GM18502 (cell line): ENCODE measurements around the gene RALGAPB.
"Not testable (repeated sequence)": the region's sequence is repeated elsewhere in the genome, so short reads cannot be mapped to it uniquely, and the experiment has no call there.

Source experiments
- ATAC-seq: cut with Tn5 transposase; IDR thresholded peaks from one replicate; pipeline ENCODE4 v1.9.1; 2021; ENCODE audit warnings: mild to moderate bottlenecking; ENCODE audit not compliant: unreplicated experiment, poor library complexity

The RALGAPB gene

DNA sequence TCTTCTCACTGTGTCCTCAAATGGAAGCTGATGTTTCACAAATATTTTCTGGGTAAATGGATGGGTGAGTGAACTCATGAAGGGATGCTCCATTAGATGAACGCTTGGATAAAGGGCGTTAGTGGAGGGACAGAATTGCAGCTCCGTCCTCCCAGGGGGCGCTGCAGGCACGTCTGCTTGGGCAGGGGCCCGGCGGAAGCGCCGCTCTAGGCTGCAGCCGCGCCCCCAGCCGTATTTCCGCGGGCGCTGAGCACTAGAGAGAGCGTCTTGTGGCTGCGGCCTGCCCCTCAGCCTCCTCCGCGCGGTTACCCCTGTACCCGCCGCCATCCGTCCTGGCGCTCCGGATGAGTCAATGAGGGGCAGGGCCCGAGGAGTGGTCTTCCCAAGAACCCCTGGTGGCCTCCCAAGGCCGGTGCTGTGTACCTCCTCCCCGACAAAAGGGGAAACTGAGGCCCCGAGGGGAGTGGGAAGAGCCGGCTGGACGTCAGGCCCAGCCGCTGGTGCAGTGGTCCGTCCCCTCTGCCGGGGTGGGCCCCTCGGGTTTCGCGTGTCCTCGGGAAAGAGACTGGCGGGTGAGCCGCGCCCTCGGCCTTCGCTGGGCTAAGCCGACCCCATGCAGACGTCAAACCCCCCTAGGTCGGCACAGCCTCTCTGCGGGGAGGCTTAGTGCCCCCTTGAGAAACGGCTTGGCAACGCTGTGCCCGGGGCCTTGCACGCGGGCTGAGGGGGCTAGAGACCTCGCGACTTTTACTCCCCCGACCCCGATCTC, 26.0 kb upstream of the RALGAPB start:
- peak; percentile 82 for ATAC-seq

DNA sequence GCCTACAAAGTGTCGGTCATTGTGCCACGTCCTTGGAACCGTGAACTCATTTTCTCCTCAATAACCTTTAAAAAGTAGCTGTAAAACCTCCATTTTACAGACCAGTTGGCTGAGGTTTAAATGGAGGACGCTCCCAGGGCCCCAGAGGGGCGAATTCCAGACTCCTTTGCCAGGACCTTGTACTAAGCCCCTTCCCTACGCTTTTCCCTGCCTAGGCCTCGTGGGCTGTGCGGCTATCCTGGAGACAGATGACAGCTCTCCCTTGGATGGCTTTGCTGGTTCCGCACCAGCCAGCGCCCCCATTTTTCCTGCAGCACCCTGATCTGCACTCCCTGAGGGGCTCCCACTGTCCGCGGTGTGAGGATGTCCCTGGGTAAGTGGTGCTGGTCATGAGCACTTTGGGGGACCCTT, 25.4 kb upstream of the RALGAPB start:
- ATAC-seq = no peak

DNA sequence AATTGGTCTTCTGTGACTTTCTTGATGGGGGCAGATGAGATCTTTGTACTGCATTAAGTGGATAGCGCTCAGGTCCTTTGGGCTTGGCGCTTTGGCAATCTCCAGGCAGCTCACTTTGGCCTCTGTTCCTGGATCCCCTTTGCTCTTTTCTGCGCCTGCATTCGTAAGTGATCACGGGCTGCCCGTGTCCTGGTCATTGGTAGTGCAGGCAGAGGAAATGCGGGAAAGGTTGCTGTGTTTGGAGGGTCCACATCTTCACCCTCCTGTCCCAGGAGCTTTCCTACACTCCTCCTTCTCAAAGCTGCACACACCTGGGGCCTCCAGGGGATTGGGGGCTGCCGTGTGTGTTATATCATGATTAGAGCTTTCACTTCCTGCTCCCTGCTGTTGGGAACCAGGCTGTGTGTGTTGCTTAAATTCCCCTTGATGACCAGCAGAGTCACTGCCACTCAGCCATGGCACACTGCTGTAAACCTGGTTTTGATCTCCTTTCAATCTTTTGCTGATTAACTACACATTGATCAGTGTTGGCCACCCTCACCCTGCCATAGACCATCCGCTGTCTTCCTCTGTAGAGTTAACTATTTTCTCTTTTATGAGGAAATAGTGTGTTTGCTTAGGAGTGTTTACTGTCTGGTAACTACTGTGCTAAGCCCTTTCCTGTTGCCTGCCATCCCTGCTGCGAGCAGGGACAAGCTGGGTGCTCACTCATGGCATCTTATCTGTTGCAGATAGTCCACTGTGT, 24.5 kb upstream of the RALGAPB start:
- peak; percentile 52 for ATAC-seq

DNA sequence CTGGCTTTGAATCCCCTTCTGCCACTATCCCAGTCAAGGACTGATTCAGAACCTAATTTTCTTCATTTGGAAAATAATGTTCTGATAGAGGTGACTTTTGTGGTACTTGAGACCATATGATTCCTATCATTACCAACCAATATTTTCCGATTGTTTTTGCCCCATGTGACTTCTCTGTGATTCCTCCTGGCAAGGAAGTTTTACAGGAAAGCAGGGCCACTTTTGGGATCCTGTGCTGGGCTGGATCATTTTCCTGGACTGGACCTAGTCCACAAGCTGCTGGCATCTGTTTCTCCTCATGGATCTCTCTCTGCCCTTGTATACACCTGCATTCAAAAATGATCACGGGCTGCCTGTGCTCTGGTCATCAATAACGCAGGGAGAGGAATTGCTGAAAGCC, 23.6 kb upstream of the RALGAPB start:
- no peak for ATAC-seq

GRCh38 chr20:38450412-38450975, 22.1 kb upstream of the RALGAPB start:
- no peak for ATAC-seq

GRCh38 chr20:38452880-38453624, 19.6 kb upstream of the RALGAPB start:
- no peak for ATAC-seq

DNA sequence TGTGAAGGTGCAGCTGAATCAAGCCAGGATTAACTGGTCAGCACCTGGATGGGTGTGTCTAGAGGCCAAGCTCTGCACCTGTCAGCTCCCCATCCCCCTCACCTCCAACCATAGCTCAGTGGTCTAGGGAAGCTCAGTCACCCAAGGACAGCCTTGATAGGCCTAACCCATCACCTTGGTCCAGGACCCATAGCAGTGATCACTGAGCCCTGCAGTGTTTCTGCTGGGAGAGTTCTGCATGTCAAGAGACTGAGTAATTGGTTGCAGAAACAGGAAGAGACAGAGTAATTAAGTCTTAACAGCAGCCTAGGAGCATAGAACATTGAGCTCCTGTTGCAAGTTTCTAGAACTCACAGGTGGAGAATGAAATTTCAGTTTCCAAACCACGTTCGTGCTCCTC, 18.7 kb upstream of the RALGAPB start:
- ATAC-seq = peak; percentile 52

- no peak for ATAC-seq
Observed at GRCh38 chr20:38454556-38455473, 17.8 kb upstream of the RALGAPB start.

DNA sequence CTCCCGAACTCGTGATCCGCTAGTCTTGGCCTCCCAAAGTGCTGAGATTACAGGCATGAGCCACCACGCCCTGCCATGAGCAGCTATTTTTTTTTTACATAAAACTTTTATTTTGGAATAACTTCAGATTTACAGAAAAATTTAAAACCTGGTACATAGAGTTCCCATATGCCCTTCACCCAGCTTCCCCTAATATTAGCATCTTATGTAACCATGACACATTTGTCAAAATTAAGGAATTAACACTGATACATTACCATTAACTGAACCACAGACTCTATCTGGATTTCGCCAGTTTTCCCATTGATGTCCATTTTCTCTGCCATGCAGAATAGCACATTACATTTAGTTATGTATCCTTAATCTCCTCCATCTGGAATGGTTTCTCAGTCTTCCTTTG, 14.3 kb upstream of the RALGAPB start:
- no peak for ATAC-seq

DNA sequence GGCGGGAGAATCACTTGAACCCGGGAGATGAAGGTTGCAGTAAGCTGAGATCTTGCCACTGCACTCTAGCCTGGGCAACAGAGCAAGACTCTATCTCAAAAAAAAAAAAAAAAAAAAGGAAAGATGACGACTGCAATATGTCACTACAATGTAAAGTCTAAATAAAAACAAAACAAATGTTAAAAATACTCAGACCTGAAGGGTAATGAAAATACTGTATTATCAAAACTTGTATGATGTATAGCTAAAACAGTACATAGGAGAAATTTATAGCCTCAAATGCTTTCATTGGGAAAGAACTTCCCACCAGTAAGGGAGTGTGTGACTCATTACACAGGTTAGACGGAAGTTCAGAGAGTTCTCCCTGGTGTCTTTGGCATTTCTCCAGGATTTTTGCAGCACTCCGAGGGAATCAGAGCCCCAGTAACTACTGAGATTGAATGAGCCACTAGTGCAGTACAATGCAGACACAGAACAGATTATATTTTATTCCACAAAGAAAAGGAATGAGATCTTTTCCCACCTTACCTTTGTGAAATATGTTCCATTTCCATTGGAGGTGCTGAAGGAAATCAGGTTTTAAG, 12.5 kb upstream of the RALGAPB start:
- ATAC-seq = no peak

- ATAC-seq = not testable (repeated sequence)
Observed at GRCh38 chr20:38460631-38461030, 12.0 kb upstream of the RALGAPB start.

GRCh38 chr20:38461167-38461566, 11.5 kb upstream of the RALGAPB start:
- not testable (repeated sequence) for ATAC-seq

GRCh38 chr20:38461569-38461968, 11.1 kb upstream of the RALGAPB start:
- ATAC-seq = not testable (repeated sequence)

DNA sequence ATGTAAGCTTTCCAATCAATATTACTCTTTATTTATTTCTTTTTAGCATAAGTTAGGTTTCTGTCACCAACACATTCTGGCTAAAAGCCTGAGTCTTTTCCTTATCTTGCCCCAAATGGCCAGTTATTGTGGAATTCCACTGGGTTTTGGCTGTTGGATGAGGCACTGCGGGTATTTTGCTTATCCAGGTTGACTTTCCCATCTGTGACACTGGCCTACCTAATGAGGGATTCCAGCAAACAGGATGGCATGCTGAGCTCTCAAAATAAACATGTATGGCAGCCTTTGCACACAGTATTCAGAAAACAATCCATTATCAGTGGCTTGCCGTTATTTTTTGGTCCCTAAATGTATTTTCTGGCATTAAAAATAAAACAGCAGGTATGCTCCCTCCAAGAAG, 6.5 kb upstream of the RALGAPB start:
- no peak for ATAC-seq

DNA sequence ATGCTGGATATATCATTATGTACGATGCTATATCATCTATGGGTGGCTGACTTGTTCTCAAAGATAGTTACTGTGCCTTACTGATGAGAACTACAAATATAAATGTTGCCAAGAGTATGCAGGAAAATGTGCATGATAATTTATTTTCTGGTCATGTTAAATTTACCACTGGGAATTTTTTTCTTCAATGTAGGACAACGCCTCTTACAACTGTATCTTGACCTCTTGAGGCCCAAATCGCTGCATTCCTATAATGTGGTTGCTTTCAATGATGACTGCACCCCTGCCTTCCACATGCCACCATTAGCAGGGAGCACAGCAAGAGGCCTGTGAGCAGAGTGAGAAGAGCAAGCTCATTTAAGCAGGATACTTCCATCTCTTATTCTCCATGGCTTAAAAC, 5.7 kb upstream of the RALGAPB start:
- no peak for ATAC-seq

DNA sequence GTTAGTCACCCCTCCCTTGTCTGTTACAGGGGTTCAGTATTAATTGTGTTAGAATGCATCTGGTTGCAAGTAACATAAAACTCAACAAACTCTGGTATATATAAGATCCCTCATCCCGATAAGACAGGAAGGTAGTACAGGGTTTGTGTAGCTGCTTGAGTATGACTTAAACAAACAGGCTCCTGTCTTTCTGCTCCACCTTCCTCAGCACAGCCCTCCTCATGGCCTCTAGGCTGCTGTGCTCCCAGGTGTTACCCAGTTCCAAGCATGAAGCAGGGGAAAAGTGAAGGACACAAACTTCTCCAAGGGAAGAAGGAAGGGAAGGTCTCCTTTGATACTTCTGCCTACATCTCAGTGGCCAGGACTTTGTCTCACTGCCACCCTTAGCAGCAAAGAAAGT, 1.4 kb upstream of the RALGAPB start:
- ATAC-seq = no peak

GRCh38 chr20:38471987-38472512, 593 bp upstream of the RALGAPB start:
- ATAC-seq = peak; percentile 3

GRCh38 chr20:38473367-38473795, 738 bp downstream of the RALGAPB start:
- ATAC-seq = no peak

- ATAC-seq = no peak
Observed at GRCh38 chr20:38477747-38478146, 5.1 kb downstream of the RALGAPB start.
